Parathyroid adenoma (tissue), 2 donors: ENCODE results near the gene RNF215.

Source experiments
- H2AFZ ChIP-seq: fragments of 300-600 bp; sonication (generic); one replicate; pipeline ENCODE4 v1.7.0; 2017; ENCODE audit warnings: antibody characterized with exemption, mild to moderate bottlenecking
- H3K27ac ChIP-seq: fragments of 300-600 bp; sonication (generic); one replicate; pipeline ENCODE4 v1.7.0; 2017
- H3K27me3 ChIP-seq: fragments of 300-600 bp; sonication (generic); one replicate; pipeline ENCODE4 v1.7.0; 2017; ENCODE audit warnings: low read length; ENCODE audit not compliant: control insufficient read depth, insufficient read depth
- H3K36me3 ChIP-seq: fragments of 300-600 bp; sonication (generic); one replicate; pipeline ENCODE4 v1.7.0; 2017; ENCODE audit warnings: low read length; ENCODE audit not compliant: control insufficient read depth, insufficient read depth
- H3K4me1 ChIP-seq: fragments of 300-600 bp; sonication (generic); one replicate; pipeline ENCODE4 v1.7.0; 2017; ENCODE audit warnings: control low read depth
- H3K4me2 ChIP-seq: fragments of 300-600 bp; sonication (generic); one replicate; pipeline ENCODE4 v1.7.0; 2017; ENCODE audit warnings: low read length
- H3K4me3 ChIP-seq: fragments of 300-600 bp; sonication (generic); one replicate; pipeline ENCODE4 v1.7.0; 2017; ENCODE audit warnings: low read depth, low read length
- H3K79me2 ChIP-seq: fragments of 300-600 bp; sonication (generic); one replicate; pipeline ENCODE4 v1.7.0; 2017; ENCODE audit warnings: control low read depth
- H3K9ac ChIP-seq: fragments of 300-600 bp; sonication (generic); one replicate; pipeline ENCODE4 v1.7.0; 2017; ENCODE audit warnings: mild to moderate bottlenecking
- H3K9me3 ChIP-seq: fragments of 300-600 bp; sonication (generic); one replicate; pipeline ENCODE4 v1.7.0; 2017; ENCODE audit warnings: low read length; ENCODE audit not compliant: control insufficient read depth
- TF ChIP-seq, protein P1 (sequence below): fragments of 300-600 bp; sonication (generic); IDR thresholded peaks from one replicate; pipeline ENCODE4 v1.7.0; 2017; ENCODE audit warnings: antibody characterized with exemption, mild to moderate bottlenecking
- donor health status: primary hyperparathyroidism.

Gene RNF215

DNA sequence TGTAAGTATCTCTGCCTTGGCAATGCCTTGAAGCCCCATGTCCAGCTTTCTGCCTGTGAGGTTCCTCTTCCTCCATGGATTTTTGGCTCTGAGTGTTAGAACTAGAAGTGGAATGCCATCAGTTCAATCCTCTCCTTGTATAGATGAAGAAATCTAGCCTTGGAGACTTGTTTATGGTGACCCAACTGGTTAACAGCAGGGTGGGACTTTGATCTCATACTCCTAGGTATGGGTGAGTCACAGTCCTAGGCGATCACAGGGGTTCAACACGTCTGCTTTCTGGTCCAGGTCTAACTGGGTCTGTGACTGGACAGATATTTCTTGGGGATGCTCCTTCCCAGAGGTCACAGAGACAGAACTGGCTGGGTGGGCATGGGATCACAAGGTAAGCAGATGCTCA is 29.2 kb upstream of the RNF215 start:
- Histone ChIP-seq H3K9ac (no peak overlapping the region), H3K36me3 (no peaks in the 10 kb centered on the region), H3K4me1 (peaks cover 3% of the 10 kb centered on the region), H3K79me2 (no peaks in the 10 kb centered on the region), H3K27me3 (no peaks in the 10 kb centered on the region), H3K9me3 (no peaks in the 10 kb centered on the region), H3K27ac (no peak overlapping the region), H3K4me3 (no peak overlapping the region), H3K4me2 (no peak overlapping the region), H2AFZ (no peak overlapping the region)
- TF ChIP-seq, protein P1, sequence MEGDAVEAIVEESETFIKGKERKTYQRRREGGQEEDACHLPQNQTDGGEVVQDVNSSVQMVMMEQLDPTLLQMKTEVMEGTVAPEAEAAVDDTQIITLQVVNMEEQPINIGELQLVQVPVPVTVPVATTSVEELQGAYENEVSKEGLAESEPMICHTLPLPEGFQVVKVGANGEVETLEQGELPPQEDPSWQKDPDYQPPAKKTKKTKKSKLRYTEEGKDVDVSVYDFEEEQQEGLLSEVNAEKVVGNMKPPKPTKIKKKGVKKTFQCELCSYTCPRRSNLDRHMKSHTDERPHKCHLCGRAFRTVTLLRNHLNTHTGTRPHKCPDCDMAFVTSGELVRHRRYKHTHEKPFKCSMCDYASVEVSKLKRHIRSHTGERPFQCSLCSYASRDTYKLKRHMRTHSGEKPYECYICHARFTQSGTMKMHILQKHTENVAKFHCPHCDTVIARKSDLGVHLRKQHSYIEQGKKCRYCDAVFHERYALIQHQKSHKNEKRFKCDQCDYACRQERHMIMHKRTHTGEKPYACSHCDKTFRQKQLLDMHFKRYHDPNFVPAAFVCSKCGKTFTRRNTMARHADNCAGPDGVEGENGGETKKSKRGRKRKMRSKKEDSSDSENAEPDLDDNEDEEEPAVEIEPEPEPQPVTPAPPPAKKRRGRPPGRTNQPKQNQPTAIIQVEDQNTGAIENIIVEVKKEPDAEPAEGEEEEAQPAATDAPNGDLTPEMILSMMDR, result no peak

DNA sequence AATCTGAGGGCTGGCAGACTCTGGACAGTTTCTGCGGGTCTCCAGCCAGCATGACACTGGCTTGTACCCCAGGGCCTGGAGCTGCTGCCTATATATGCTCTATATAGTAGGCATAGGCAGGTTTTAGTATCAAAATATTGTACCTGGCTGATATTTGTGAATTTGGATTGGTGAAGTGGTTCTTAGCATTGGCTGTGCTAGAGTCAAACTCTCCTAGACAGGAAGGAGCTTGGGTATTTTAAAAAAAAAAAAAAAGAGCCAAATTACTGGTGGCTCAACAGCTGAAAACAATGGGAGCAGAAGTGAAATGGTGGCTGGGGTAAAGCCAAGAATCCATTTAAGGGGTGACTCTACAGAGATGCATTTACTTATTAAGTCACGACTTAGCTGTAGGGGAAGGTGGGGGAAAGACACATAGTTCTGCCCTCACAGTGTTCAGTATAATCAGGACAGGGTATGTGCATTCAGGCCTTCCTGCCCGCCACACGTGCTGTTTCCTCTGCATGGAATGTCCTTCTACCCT is 27.4 kb upstream of the RNF215 start:
- Histone ChIP-seq H3K27ac (no peak overlapping the region), H3K9me3 (no peaks in the 10 kb centered on the region), H2AFZ (no peak overlapping the region), H3K27me3 (no peaks in the 10 kb centered on the region), H3K79me2 (no peaks in the 10 kb centered on the region), H3K36me3 (no peaks in the 10 kb centered on the region), H3K4me1 (no peaks in the 10 kb centered on the region), H3K4me2 (no peak overlapping the region), H3K9ac (no peak overlapping the region), H3K4me3 (no peak overlapping the region)
- TF ChIP-seq, protein P1, result no peak

DNA sequence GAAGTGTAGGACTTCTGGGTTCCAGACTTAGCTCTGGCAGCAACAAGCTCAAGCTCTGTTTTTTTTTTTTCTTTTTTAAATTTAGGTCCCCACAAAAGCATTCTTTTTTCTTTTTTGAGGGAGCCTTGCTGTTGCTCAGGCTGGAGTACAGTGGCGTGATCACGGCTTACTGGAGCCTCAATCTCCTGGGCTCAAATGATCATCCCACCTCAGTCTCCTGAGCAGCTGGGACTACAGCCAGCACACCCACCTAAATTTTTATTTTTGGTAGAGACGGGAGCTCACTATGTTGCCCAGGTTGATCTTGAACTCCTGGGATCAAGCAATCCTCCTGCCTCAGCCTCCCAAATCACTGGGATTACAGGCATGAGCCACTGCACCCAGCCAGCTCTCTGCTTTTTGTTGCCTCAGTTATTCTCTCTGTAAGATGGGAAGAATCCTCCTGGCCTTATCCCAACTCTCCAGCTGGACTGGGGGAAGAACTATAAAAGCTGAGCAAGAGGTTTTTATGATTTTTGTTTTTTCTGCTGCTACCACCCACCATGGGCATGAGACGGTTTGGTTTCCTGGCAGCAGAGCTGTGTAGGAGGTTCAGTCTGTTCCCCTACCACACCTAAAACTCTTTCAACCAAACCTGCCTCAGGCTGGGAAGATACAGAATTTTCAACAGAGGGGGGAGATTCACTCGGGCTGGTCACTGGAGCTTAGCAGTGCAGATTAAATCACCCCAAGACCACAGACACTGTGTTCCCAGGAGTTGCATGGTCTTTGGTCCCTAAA is 26.7 kb upstream of the RNF215 start:
- no peak overlapping the region for H3K9ac ChIP-seq
- no peaks in the 10 kb centered on the region for H3K9me3 ChIP-seq
- no peaks in the 10 kb centered on the region for H3K27me3 ChIP-seq
- H3K4me3 ChIP-seq, result no peak overlapping the region
- no peaks in the 10 kb centered on the region for H3K4me1 ChIP-seq
- no peaks in the 10 kb centered on the region for H3K79me2 ChIP-seq
- H3K27ac ChIP-seq, result no peak overlapping the region
- TF ChIP-seq, protein P1, result no peak
- H3K4me2 ChIP-seq, result no peak overlapping the region
- no peak overlapping the region for H2AFZ ChIP-seq
- H3K36me3 ChIP-seq, result no peaks in the 10 kb centered on the region

DNA sequence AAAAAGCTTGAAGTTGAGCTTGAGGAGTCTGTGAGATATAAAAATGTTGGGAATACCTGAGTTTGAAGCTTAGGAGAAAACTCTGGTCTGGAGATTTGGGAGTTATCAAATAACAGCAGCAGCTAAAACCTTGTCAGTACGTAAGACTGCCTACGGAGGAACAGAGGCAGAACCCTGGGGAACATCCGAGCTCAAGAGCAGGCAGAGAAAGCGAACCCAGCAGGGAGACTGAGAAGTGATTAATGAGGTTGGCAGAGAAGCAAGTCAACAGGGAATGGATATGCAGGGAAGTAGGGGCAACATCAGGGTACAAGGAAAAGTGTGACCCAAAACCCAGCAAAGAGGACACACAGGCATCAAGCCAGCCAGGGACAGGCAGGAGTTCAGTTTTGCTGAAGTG is 25.8 kb upstream of the RNF215 start:
- Histone ChIP-seq H3K27me3 (no peaks in the 10 kb centered on the region), H2AFZ (no peak overlapping the region), H3K9ac (no peak overlapping the region), H3K36me3 (no peaks in the 10 kb centered on the region), H3K4me2 (no peak overlapping the region), H3K9me3 (no peaks in the 10 kb centered on the region), H3K4me1 (no peaks in the 10 kb centered on the region), H3K79me2 (no peaks in the 10 kb centered on the region), H3K4me3 (no peak overlapping the region), H3K27ac (no peak overlapping the region)
- TF ChIP-seq, protein P1, result no peak

DNA sequence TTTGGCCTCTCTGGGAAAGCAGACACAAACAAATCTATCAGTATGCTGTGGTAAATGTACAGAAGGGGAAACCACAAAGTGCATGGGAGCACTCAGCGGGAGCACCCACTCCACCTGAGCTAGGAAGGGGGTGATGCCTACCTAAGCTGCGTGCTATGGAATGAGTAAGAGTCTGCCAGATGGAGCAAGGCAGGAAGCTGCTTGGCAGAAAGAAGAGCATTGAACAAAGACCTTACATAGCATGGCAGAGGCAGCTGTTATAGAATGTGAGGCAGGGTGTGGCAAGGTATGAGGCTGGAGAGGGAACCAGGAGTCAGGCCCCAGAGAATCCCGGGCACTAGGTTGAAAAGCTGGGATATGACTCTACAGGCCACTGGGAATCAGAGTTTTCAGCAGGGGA is 24.6 kb upstream of the RNF215 start:
- Histone ChIP-seq H3K79me2 (no peaks in the 10 kb centered on the region), H3K27me3 (no peaks in the 10 kb centered on the region), H3K36me3 (no peaks in the 10 kb centered on the region), H3K4me1 (no peaks in the 10 kb centered on the region), H3K4me2 (no peak overlapping the region), H3K4me3 (no peak overlapping the region), H3K9ac (no peak overlapping the region), H3K9me3 (no peaks in the 10 kb centered on the region), H3K27ac (no peak overlapping the region), H2AFZ (no peak overlapping the region)
- TF ChIP-seq, protein P1, result no peak
